Transverse colon (tissue), 4 donors: Measurements from ENCODE around the gene ADGRA3.

Experiments used
- POLR2A ChIP-seq: fragments of 450-650 bp; IDR thresholded peaks from one replicate; pipeline ENCODE4 v1.6.1; 2016; ENCODE audit warnings: antibody characterized with exemption, mild to moderate bottlenecking, moderate library complexity
- POLR2AphosphoS5 ChIP-seq, 3 donors: sonication (generic); formaldehyde crosslinking; IDR thresholded peaks; one replicate each; pipeline ENCODE4 v1.6.1; 2016; ENCODE audit warnings: antibody characterized with exemption in 3 of 3
- TF ChIP-seq, protein P1 (sequence below), 5 experiments: fragments of 200-600 bp in 3 of 5; fragments of 450-650 bp in 2 of 5; sonication (generic) in 3 of 5; IDR thresholded peaks; 1 replicate in 2 of 5; 2 replicates in 3 of 5; pipeline ENCODE4 v1.5.1; 2016 to 2017; ENCODE audit warnings: antibody characterized with exemption in 5 of 5, inconsistent platforms in 3 of 5, mild to moderate bottlenecking in 2 of 5, moderate library complexity in 1 of 5

DNA sequence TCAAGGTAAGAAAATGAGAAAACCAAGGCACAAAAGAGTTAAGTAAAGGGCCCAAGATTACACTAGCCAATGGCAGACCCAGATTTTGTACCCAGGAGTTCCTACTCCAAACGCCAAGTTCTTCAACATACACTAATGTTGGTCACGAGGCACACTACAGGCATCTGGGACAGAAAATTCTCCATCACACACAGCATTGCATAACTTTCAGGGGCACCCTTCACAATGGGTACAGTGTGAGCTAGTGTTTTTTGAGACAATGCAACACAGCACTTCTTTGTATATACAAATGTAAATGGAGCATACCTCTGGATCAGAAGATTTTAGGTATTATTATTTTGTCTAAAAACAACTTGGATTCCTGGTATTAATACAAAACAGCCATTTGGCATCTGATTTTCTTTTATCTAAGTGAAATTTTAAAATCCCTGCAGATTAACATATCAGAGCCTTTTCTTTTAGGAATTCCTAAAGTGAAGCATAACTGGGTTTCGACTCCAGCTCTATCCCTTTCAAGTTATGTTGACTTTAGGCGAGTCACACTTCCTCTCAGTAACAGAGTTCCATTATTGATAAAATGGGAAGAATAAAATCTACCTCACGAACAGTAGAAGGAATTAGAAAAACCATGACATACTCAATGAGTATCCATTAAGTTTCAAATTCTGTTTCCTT is 41.1 kb downstream of the ADGRA3 start:
- TF ChIP-seq, protein P1, sequence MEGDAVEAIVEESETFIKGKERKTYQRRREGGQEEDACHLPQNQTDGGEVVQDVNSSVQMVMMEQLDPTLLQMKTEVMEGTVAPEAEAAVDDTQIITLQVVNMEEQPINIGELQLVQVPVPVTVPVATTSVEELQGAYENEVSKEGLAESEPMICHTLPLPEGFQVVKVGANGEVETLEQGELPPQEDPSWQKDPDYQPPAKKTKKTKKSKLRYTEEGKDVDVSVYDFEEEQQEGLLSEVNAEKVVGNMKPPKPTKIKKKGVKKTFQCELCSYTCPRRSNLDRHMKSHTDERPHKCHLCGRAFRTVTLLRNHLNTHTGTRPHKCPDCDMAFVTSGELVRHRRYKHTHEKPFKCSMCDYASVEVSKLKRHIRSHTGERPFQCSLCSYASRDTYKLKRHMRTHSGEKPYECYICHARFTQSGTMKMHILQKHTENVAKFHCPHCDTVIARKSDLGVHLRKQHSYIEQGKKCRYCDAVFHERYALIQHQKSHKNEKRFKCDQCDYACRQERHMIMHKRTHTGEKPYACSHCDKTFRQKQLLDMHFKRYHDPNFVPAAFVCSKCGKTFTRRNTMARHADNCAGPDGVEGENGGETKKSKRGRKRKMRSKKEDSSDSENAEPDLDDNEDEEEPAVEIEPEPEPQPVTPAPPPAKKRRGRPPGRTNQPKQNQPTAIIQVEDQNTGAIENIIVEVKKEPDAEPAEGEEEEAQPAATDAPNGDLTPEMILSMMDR (IDR thresholded peaks at IDR 0.05), result no peak
- TF ChIP-seq POLR2AphosphoS5 (IDR thresholded peaks at IDR 0.05) (no peak), POLR2A (no peak)
